Liver (tissue), 3 donors: ENCODE data around the gene MAP2K3.
"Not testable (repeated sequence)": the region's sequence is repeated elsewhere in the genome, so short reads cannot be mapped to it uniquely, and the experiment has no call there.

Experiments
- RAD21 ChIP-seq, 2 donors: IDR thresholded peaks; 2 replicates each; pipeline ENCODE4 v1.6.1; 2016; ENCODE audit warnings: antibody characterized with exemption in 2 of 2, mild to moderate bottlenecking in 2 of 2
- TF ChIP-seq, protein P1 (sequence below): fragments of 150-350 bp; IDR thresholded peaks from 2 replicates; pipeline ENCODE4 v1.5.1; 2017; ENCODE audit warnings: improper control_type of control experiment, low read depth, low read length; ENCODE audit not compliant: missing input control
- donor health status: healthy.
- donor health status: healthy.

- not testable (repeated sequence) for TF ChIP-seq RAD21 (IDR thresholded peaks at IDR 0.05)
- TF ChIP-seq, protein P1, sequence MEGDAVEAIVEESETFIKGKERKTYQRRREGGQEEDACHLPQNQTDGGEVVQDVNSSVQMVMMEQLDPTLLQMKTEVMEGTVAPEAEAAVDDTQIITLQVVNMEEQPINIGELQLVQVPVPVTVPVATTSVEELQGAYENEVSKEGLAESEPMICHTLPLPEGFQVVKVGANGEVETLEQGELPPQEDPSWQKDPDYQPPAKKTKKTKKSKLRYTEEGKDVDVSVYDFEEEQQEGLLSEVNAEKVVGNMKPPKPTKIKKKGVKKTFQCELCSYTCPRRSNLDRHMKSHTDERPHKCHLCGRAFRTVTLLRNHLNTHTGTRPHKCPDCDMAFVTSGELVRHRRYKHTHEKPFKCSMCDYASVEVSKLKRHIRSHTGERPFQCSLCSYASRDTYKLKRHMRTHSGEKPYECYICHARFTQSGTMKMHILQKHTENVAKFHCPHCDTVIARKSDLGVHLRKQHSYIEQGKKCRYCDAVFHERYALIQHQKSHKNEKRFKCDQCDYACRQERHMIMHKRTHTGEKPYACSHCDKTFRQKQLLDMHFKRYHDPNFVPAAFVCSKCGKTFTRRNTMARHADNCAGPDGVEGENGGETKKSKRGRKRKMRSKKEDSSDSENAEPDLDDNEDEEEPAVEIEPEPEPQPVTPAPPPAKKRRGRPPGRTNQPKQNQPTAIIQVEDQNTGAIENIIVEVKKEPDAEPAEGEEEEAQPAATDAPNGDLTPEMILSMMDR: not testable (repeated sequence)
Observed at GRCh38 chr17:21313761-21314160, 29.2 kb downstream of the MAP2K3 start.
